GM23338 (cell line): ENCODE results near the gene HRAS. TPM values are rescaled to one million over a fixed set of nuclear protein-coding genes. Genes with fewer than 3 reads are reported as not detected.

Experiments
- ATAC-seq: fragments of 200-7000 bp; cut with Tn5 transposase; 3 replicates; pipeline ENCODE4 v1.9.1; 2020
- DNase-seq: peaks from one replicate; pipeline ENCODE4 v3.0.0-alpha.2; 2015; ENCODE audit warnings: low spot score
- H2AFZ ChIP-seq: fragments of 200-600 bp; sonication (generic); 2 replicates; pipeline ENCODE4 v1.8.0; 2016; ENCODE audit warnings: antibody characterized with exemption, mild to moderate bottlenecking, moderate library complexity
- H3F3A ChIP-seq: fragments of 200-600 bp; sonication (generic); replicated peaks from 2 replicates; pipeline ENCODE4 v1.8.0; 2017; ENCODE audit warnings: antibody characterized with exemption, mixed run types, low read depth
- H3K27ac ChIP-seq: fragments of 200-600 bp; sonication (generic); 2 replicates; pipeline ENCODE4 v1.6.1; 2016; ENCODE audit warnings: low read depth
- H3K27me3 ChIP-seq: fragments of 200-600 bp; sonication (generic); 2 replicates; pipeline ENCODE4 v1.8.0; 2016; ENCODE audit warnings: mild to moderate bottlenecking, mixed run types, moderate library complexity; ENCODE audit not compliant: insufficient read depth
- H3K36me3 ChIP-seq: fragments of 200-600 bp; sonication (generic); 2 replicates; pipeline ENCODE4 v1.8.0; 2016; ENCODE audit warnings: mild to moderate bottlenecking; ENCODE audit not compliant: insufficient read depth
- H3K4me1 ChIP-seq: fragments of 200-600 bp; sonication (generic); 2 replicates; pipeline ENCODE4 v1.8.0; 2016; ENCODE audit warnings: mild to moderate bottlenecking, moderate library complexity; ENCODE audit not compliant: insufficient read depth
- H3K4me2 ChIP-seq: fragments of 200-600 bp; sonication (generic); 2 replicates; pipeline ENCODE4 v1.7.1; 2017; ENCODE audit warnings: mixed run types
- H3K4me3 ChIP-seq: fragments of 200-600 bp; sonication (generic); 2 replicates; pipeline ENCODE4 v1.6.1; 2016; ENCODE audit warnings: mixed run types
- H3K79me2 ChIP-seq: fragments of 200-600 bp; sonication (generic); replicated peaks from 2 replicates; pipeline ENCODE4 v1.8.0; 2017; ENCODE audit warnings: mild to moderate bottlenecking; ENCODE audit not compliant: insufficient read depth
- H3K9me2 ChIP-seq: fragments of 200-600 bp; sonication (generic); 2 replicates; pipeline ENCODE4 v1.8.0; 2017; ENCODE audit not compliant: insufficient read depth
- H4K20me1 ChIP-seq: fragments of 200-600 bp; sonication (generic); replicated peaks from 2 replicates; pipeline ENCODE4 v1.8.0; 2017; ENCODE audit warnings: mild to moderate bottlenecking; ENCODE audit not compliant: insufficient read depth
- H3K27ac Mint-ChIP-seq: 2 replicates; pipeline ENCODE4 v1.8.0; 2020; ENCODE audit warnings: inconsistent platforms, mild to moderate bottlenecking, moderate library complexity, mixed read lengths
- H3K27me3 Mint-ChIP-seq: 3 replicates; pipeline ENCODE4 v1.8.0; 2022; ENCODE audit warnings: low read depth, mild to moderate bottlenecking, moderate library complexity, mixed read lengths, inconsistent platforms; ENCODE audit not compliant: insufficient read depth, poor library complexity
- H3K36me3 Mint-ChIP-seq: 3 replicates; pipeline ENCODE4 v1.8.0; 2021; ENCODE audit warnings: low read depth, mild to moderate bottlenecking, inconsistent platforms, moderate library complexity, mixed read lengths
- H3K4me1 Mint-ChIP-seq: 3 replicates; pipeline ENCODE4 v1.8.0; 2020; ENCODE audit warnings: mild to moderate bottlenecking, inconsistent platforms, mixed read lengths
- H3K4me3 Mint-ChIP-seq: 3 replicates; pipeline ENCODE4 v1.8.0; 2021; ENCODE audit warnings: moderate library complexity, mild to moderate bottlenecking, inconsistent platforms, mixed read lengths
- H3K9me3 Mint-ChIP-seq: 3 replicates; pipeline ENCODE4 v1.8.0; 2020; ENCODE audit warnings: moderate library complexity, mild to moderate bottlenecking, inconsistent platforms, mixed read lengths
- CREB1 ChIP-seq: fragments of 250-450 bp; sonication (Bioruptor Pico); IDR thresholded peaks from 2 replicates; pipeline ENCODE4 v1.5.0; 2020; ENCODE audit warnings: low read depth, mild to moderate bottlenecking, moderate library complexity
- CTCF ChIP-seq, 2 experiments: fragments of 200-600 bp in 1 of 2; sonication (generic) in 1 of 2; conservative IDR thresholded peaks; 2 replicates each; pipeline versions ENCODE4 v1.5.1 to v1.6.1; 2016 to 2017; ENCODE audit warnings: antibody characterized with exemption in 2 of 2, low read depth in 2 of 2, mild to moderate bottlenecking in 2 of 2, moderate library complexity in 1 of 2
- ETS1 ChIP-seq: IDR thresholded peaks from 2 replicates; pipeline ENCODE4 v1.6.1; 2016; ENCODE audit warnings: antibody characterized with exemption
- EZH2 ChIP-seq: fragments of 200-600 bp; sonication (generic); IDR thresholded peaks from one replicate; pipeline ENCODE4 v1.8.0; 2017; ENCODE audit warnings: antibody characterized with exemption, mild to moderate bottlenecking, low read depth; ENCODE audit not compliant: unreplicated experiment
- EZH2phosphoT487 ChIP-seq: fragments of 200-600 bp; sonication (generic); IDR thresholded peaks from one replicate; pipeline ENCODE4 v1.8.1; 2018; ENCODE audit warnings: antibody characterized with exemption; ENCODE audit not compliant: unreplicated experiment
- JUNB ChIP-seq: IDR thresholded peaks from one replicate; pipeline ENCODE4 v1.6.1; 2016; ENCODE audit warnings: antibody characterized with exemption; ENCODE audit not compliant: unreplicated experiment
- NANOG ChIP-seq: IDR thresholded peaks from 2 replicates; pipeline ENCODE4 v1.6.1; 2016; ENCODE audit warnings: antibody characterized with exemption, borderline replicate concordance
- POLR2AphosphoS5 ChIP-seq: IDR thresholded peaks from 2 replicates; pipeline ENCODE4 v1.6.1; 2016; ENCODE audit warnings: antibody characterized with exemption, low read depth
- STAT1 ChIP-seq: IDR thresholded peaks from one replicate; pipeline ENCODE4 v1.6.1; 2016; ENCODE audit warnings: antibody characterized with exemption; ENCODE audit not compliant: unreplicated experiment
- ZNF114 ChIP-seq: fragments of 250-450 bp; sonication (Bioruptor Pico); IDR thresholded peaks from 2 replicates; pipeline ENCODE4 v1.5.0; 2020; ENCODE audit warnings: mild to moderate bottlenecking, moderate library complexity
- ZNF331 ChIP-seq: fragments of 250-450 bp; sonication (Bioruptor Pico); IDR thresholded peaks from 2 replicates; pipeline ENCODE4 v1.5.0; 2020; ENCODE audit warnings: low read depth, mild to moderate bottlenecking, moderate library complexity
- ZNF462 ChIP-seq: fragments of 250-450 bp; sonication (Bioruptor Pico); IDR thresholded peaks from 2 replicates; pipeline ENCODE4 v1.5.0; 2020; ENCODE audit warnings: mild to moderate bottlenecking, moderate library complexity
- polyA plus RNA-seq: library from polyadenylated mRNA; unstranded; fragments of >200 nt; fragmentation: Nextera tagmentation; extraction: Ambion mirVana; gene quantifications from 2 replicates; pipeline ENCODE4 v1.2.1, GENCODE V29; 2016
- total RNA-seq: library from RNA; depleted of rRNA; stranded (reverse); fragments of >200 nt; shearing (Covaris generic); gene quantifications from 2 replicates; pipeline ENCODE4 v1.2.3, GENCODE V29; 2014
- TF ChIP-seq, protein P1 (sequence below): IDR thresholded peaks from one replicate; pipeline ENCODE4 v1.6.1; 2018; ENCODE audit warnings: antibody characterized with exemption; ENCODE audit not compliant: unreplicated experiment

Gene HRAS
- total and polyA plus RNA-seq, 2 experiments from 2014 or later: 37.9 to 48.7 TPM

- H3K4me3 Mint-ChIP-seq: peak overlapping the region; percentile 41; the same call in 2 of the 3 replicates
- no peak for ATAC-seq
- peaks cover 19% of the 10 kb centered on the region for H3K27me3 Mint-ChIP-seq
- peaks cover 2% of the 10 kb centered on the region; the same call in 2 of the 3 replicates for H3K9me3 Mint-ChIP-seq
- peaks cover 3% of the 10 kb centered on the region; the same call in 2 of the 3 replicates for H3K4me1 Mint-ChIP-seq
- no peaks in the 10 kb centered on the region for H3K36me3 ChIP-seq
- peaks cover 10% of the 10 kb centered on the region; the same call in 2 of the 3 replicates for H3K36me3 Mint-ChIP-seq
- H4K20me1 ChIP-seq: 0 out of 2 replicates have a peak, but pooled peaks cover 2% of the 10 kb centered on the region
- peaks cover 11% of the 10 kb centered on the region for H3F3A ChIP-seq
- H3K4me1 ChIP-seq: no peaks in the 10 kb centered on the region; the same call in 1 of the 2 replicates
- no peak for DNase-seq
- peak overlapping the region; percentile 81 for H3K4me3 ChIP-seq
- H3K9me2 ChIP-seq: no peaks in the 10 kb centered on the region
- H3K27me3 ChIP-seq: peaks cover 17% of the 10 kb centered on the region; the same call in 1 of the 2 replicates
- no peak overlapping the region for H3K27ac ChIP-seq
- no peaks in the 10 kb centered on the region; the same call in 1 of the 2 replicates for H3K79me2 ChIP-seq
- TF ChIP-seq EZH2phosphoT487: no peak
- TF ChIP-seq JUNB: no peak
- no peak for TF ChIP-seq ETS1
- TF ChIP-seq ZNF462: no peak
- TF ChIP-seq EZH2: no peak
- TF ChIP-seq ZNF331: no peak
- TF ChIP-seq ZNF114 (CRISPR knock-in tag): no peak
- no peak for TF ChIP-seq POLR2AphosphoS5
- no peak for TF ChIP-seq CREB1 (CRISPR knock-in tag)
- TF ChIP-seq, protein P1, sequence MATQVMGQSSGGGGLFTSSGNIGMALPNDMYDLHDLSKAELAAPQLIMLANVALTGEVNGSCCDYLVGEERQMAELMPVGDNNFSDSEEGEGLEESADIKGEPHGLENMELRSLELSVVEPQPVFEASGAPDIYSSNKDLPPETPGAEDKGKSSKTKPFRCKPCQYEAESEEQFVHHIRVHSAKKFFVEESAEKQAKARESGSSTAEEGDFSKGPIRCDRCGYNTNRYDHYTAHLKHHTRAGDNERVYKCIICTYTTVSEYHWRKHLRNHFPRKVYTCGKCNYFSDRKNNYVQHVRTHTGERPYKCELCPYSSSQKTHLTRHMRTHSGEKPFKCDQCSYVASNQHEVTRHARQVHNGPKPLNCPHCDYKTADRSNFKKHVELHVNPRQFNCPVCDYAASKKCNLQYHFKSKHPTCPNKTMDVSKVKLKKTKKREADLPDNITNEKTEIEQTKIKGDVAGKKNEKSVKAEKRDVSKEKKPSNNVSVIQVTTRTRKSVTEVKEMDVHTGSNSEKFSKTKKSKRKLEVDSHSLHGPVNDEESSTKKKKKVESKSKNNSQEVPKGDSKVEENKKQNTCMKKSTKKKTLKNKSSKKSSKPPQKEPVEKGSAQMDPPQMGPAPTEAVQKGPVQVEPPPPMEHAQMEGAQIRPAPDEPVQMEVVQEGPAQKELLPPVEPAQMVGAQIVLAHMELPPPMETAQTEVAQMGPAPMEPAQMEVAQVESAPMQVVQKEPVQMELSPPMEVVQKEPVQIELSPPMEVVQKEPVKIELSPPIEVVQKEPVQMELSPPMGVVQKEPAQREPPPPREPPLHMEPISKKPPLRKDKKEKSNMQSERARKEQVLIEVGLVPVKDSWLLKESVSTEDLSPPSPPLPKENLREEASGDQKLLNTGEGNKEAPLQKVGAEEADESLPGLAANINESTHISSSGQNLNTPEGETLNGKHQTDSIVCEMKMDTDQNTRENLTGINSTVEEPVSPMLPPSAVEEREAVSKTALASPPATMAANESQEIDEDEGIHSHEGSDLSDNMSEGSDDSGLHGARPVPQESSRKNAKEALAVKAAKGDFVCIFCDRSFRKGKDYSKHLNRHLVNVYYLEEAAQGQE: no peak
- TF ChIP-seq STAT1: no peak
- no peak for TF ChIP-seq NANOG
- no peak for TF ChIP-seq CTCF (conservative IDR thresholded peaks at IDR 0.05; ENCODE audit: low read depth in 2 of 2)
- H2AFZ ChIP-seq: no peak overlapping the region
- no peak overlapping the region for H3K27ac Mint-ChIP-seq
- H3K4me2 ChIP-seq: peak overlapping the region; percentile 87; the same call in 1 of the 2 replicates
Measured at GRCh38 chr11:533586-534395, 1.6 kb downstream of the HRAS start.
